Type B pancreatic cell (in vitro differentiated cells): ENCODE results near the gene CBFA2T3. TPM values are rescaled to one million over a fixed set of nuclear protein-coding genes. Genes with fewer than 3 reads are reported as not detected.

Experiments
- DNase-seq: peaks from one replicate; pipeline ENCODE4 v3.0.0; 2021; ENCODE audit warnings: mixed read lengths; ENCODE audit not compliant: unreplicated experiment; ENCODE audit errors: extremely low spot score
- H3K27ac Mint-ChIP-seq: 2 replicates; pipeline ENCODE4 v1.8.0; 2021; ENCODE audit warnings: mild to moderate bottlenecking, mixed read lengths
- H3K27me3 Mint-ChIP-seq: 2 replicates; pipeline ENCODE4 v1.8.0; 2021; ENCODE audit warnings: mixed read lengths
- H3K36me3 Mint-ChIP-seq: 2 replicates; pipeline ENCODE4 v1.8.0; 2021; ENCODE audit warnings: mixed read lengths
- H3K4me1 Mint-ChIP-seq: one replicate; pipeline ENCODE4 v1.8.0; 2021; ENCODE audit warnings: mixed read lengths; ENCODE audit not compliant: unreplicated experiment
- H3K4me3 Mint-ChIP-seq: 2 replicates; pipeline ENCODE4 v1.8.0; 2021; ENCODE audit warnings: mild to moderate bottlenecking, mixed read lengths
- H3K9me3 Mint-ChIP-seq: 2 replicates; pipeline ENCODE4 v1.8.0; 2021; ENCODE audit warnings: mixed read lengths
- CTCF ChIP-seq: fragments of 200-600 bp; sonication (generic); conservative IDR thresholded peaks from 2 replicates; pipeline ENCODE4 v1.5.0; 2021; ENCODE audit warnings: antibody characterized with exemption, mild to moderate bottlenecking
- total RNA-seq: library from RNA; stranded (reverse); gene quantifications from 2 replicates; pipeline ENCODE4 v1.2.1, GENCODE V29; 2021; ENCODE audit warnings: low replicate concordance

The CBFA2T3 gene
- total RNA-seq, 1 donor from 2014 or later: 8.9 TPM

DNA sequence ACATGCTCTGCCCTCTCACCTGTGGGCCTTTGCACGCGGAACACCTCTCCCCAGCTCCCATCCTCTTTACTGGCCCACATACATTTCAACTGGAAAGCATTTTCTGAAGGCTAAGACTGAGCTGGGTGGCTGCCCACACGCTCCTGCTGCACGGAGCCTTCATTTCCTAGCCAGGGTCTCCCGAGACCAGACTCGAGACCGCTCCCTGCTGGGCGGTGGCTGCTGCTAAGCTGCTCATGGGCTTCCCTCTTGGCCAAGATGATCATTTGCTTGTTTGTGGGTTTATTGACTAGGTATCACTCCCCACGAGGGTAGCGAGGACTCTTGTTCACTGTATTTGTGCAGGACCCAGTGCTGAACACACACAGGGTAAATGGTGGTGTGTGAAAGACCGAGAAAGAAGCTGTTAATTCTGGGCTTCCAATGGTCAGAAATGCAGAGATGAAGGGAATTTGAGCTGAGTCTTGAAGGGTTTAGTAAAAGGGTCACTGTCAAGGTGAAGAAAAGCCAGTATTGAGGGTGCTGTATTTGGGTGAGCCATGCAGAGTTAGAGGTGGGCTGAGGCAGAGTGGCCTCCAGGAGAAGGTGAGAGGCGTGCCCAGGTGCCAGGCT, 119.2 kb downstream of the CBFA2T3 start:
- H3K4me1 Mint-ChIP-seq: peaks cover 10% of the 10 kb centered on the region
- peak overlapping the region; percentile 99 for H3K4me3 Mint-ChIP-seq
- no peak for DNase-seq
- no peaks in the 10 kb centered on the region for H3K9me3 Mint-ChIP-seq
- no peaks in the 10 kb centered on the region for H3K27me3 Mint-ChIP-seq
- H3K36me3 Mint-ChIP-seq: no peaks in the 10 kb centered on the region
- peak; percentile 75 for TF ChIP-seq CTCF
- H3K27ac Mint-ChIP-seq: peak overlapping the region; percentile 95

DNA sequence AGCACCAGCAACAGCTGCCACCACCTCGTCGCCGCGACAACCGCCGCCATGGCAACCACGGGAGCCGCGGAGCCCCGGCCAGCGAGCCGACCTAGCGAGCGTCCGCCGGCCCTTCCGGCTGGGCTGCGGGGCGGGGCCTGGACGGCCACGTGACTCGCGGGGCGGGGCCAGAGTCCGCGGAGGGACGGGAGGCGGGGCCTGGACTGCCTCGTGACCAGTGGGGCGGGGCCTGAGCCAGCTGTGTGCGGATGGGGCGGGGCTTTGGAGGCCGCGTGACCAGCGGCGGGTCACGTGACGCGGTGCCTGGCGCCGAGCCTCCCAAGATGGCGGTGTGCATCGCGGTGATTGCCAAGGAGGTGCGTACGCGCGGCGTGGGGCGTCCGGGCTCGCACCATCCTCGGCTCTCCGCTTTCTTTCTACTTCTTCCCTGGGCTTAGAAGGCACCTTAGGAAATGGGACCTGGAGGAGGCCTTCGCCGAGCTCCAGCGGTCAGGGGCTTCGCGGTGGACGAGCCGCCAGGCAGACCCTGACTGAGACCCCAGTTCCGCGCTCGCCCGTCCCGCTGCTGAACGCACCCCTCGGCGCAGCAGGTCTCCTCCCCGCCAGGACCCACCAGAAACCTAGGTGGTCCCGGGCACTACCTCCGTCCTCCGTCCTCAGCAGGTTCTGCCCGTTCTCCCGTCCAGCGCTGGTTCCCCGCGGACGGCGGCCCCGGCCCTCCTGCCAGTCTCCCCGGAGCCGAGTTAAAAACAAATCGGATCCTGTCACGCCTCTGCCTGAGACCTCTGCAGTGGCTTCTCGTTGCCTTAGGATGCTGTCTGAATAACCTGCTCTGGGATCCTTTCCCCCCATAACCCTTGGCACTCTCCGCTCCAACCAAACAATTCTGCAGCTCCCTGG, 119.9 kb downstream of the CBFA2T3 start, which contains the start of the genes GALNS and TRAPPC2L:
GALNS (minus strand) TSS at position 120 of the 900 bp plus-strand sequence; CDS start at position 50, 70 bp downstream.
TRAPPC2L (plus strand) TSS at position 300 of the 900 bp plus-strand sequence; CDS start at position 324, 24 bp downstream.
- Mint-ChIP-seq H3K27me3 (no peaks in the 10 kb centered on the region), H3K27ac (peak within 1 kb of the TSS; percentile 95), H3K9me3 (no peaks in the 10 kb centered on the region), H3K4me3 (peak within 1 kb of the TSS; percentile 99), H3K4me1 (peaks cover 14% of the 10 kb centered on the region), H3K36me3 (no peaks in the 10 kb centered on the region)
- no peak for TF ChIP-seq CTCF
- peak; percentile 100 for DNase-seq

DNA sequence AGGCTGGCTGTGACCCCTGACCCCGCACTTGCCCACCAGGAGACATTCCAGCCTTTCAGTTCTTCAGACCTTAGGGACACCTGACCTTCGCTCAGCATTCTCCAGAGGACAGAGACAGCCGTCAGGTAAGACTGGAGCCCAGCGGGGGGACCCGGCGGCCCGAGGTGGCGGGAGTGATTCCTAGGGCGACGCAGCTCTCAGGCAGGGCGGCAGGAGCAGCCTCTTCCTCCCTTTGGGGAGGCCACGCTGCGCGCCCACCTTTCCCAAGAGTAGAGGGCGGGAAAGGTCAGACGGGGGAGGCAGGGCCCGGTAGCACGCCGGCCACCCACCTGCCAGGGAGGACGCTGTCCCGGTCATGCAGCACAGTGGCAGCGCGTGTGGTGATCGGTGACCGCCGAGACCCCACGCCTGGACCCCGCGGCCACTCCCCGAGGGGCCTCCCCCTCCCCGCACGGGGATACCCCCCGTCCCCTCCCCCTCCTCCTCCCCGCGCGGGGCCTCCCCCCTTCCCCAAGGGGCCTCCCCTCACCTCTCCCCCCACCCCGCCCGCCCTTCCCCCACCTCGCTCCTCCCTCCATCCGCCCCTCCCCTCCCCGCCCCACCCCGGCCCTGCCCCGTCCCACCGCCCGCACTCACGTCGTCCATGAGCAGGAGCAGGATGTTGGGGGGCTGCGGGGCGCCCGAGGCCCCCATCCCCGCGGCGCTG, 120.7 kb downstream of the CBFA2T3 start:
- Mint-ChIP-seq H3K9me3 (no peaks in the 10 kb centered on the region), H3K27ac (no peak overlapping the region), H3K36me3 (no peaks in the 10 kb centered on the region), H3K4me1 (peaks cover 14% of the 10 kb centered on the region), H3K4me3 (peak overlapping the region; percentile 99), H3K27me3 (no peaks in the 10 kb centered on the region)
- no peak for TF ChIP-seq CTCF
- no peak for DNase-seq

DNA sequence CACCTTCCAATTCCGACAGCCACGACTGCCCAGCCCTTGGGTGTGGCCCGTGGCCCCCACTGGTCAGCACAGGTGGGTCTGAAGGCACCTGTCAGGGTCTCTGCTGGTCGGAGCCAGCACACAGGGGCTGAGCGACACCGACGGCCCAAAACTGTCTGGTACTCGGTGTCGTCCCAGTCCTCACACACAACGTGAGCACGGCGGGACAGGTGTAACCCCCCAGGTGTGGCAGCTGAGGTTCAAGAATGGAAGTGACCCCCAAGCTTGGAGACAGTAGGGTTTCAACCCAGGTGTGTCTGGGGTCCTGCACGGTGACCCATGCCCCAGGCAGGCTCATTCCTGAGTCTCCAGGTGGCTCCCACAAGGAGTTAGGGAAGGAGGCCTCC, 121.3 kb downstream of the CBFA2T3 start:
- Mint-ChIP-seq H3K9me3 (no peaks in the 10 kb centered on the region), H3K36me3 (no peaks in the 10 kb centered on the region), H3K4me3 (peak overlapping the region; percentile 80), H3K27me3 (no peaks in the 10 kb centered on the region), H3K4me1 (peaks cover 14% of the 10 kb centered on the region), H3K27ac (no peak overlapping the region)
- TF ChIP-seq CTCF: no peak
- no peak for DNase-seq

GRCh38 chr16:88855176-88855575, 121.8 kb downstream of the CBFA2T3 start:
- Mint-ChIP-seq H3K9me3 (no peaks in the 10 kb centered on the region), H3K27me3 (no peaks in the 10 kb centered on the region), H3K4me3 (peak overlapping the region; percentile 82), H3K4me1 (peaks cover 14% of the 10 kb centered on the region), H3K36me3 (no peaks in the 10 kb centered on the region), H3K27ac (no peak overlapping the region)
- TF ChIP-seq CTCF: no peak
- no peak for DNase-seq
